Posterior cingulate gyrus (tissue), 11 donors: ENCODE measurements around the gene CSDE1.
A peak's percentile ranks its signal among the peaks of the same experiment; 100 is the strongest.

Source experiments
- DNase-seq, 10 donors: peaks; one replicate each; pipeline versions ENCODE4 v3.0.0 to v3.0.0-alpha.2; 2020 to 2021; ENCODE audit warnings: mixed read lengths in 3 of 10
- intact Hi-C: fragments of 100-400 bp; cut with DNase I; formaldehyde crosslinking; loops from one replicate; pipeline ENCODE4 v1.15.1; 2023

The CSDE1 gene

DNA sequence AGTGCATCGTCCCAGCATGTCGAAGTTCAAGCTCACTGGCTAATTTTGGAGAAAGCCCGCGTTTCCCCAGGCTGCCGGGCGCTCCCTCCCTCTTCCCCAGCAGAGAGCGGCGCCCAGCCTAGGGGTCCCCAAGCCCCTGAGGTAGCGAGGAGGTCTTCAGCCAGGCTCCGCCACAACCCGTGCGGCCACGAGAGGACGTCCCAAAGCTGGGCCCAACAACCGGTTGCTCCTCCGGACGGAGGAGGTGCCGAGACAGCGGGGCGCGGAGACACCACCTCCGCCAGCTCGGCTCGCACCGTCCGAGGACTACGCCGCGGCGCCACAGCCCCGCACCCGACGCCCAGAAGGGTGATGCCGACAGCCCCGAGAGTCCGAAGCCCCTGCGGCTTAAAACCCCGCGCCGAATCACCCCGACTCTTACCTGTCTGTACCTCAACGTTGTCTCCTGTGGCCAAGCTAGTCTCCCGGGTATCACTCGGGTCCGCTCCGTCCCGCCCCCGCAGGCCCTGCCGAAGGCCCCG is 88.2 kb downstream of the CSDE1 start, which contains the start of gene DENND2C:
TSS of gene DENND2C (minus strand) at position 488 of the 521 bp plus-strand sequence. CDS start 44,065 bp downstream, outside the sequence.
- peak in 1 of 10 donors; percentile 83 for DNase-seq
- intact Hi-C loops, result loop anchor here (10.0 kb wide), 1 partner anchor 85 kb away; the partner anchor contains the start of gene BCAS2

DNA sequence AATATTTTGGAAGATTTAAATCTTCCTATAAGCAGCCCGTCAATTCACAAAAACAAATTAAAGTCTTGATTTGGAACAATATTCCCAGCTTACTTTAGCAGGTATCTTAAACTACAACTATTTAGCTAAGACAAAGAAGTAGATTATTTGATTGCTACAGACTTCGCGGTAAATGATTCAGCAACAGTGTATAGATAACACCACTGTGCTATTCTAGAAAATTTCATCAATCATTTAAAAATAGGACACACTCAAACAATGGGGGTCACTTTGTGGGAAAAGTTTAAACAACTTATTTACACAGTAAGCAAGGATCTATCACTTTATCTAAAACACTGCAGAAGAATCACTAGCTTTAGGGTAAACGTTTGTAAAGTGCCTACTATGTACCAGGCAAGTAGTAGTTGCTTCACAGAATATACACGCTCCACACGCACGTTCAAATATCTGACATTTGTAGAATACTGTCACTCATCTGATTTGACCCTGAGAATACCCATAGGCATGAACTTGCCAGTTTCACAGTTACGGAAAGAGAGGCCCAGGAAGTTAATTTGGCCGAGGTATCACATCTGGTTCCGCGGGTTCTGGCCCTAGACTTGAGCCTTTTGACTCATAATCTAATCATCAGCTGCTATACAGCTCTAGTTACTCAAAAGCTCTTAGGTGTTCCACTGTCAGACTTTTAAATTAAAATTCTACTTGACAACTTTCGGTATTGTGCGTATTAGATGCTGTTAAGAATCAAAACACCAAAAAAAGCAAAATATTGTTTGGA is 88.8 kb downstream of the CSDE1 start:
- no peak for DNase-seq
- intact Hi-C loops, result no loop called here

DNA sequence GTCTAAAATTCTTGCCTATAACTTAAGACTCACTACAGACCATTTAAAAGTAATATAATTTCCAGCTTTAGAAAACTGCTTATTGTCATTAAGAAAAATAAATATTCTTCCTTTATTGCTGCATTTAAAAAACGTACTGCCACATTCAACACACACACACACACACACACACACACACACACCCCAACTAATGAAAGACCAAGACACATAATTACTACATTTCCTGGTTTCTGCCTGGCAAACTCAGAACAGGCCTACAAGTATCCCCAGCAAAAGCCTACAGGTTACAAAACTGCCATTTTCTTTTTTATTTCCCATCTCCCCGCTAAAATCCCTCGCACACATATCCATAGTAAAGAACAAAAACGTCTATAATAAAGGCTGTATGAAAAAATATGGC is 89.4 kb downstream of the CSDE1 start:
- DNase-seq, result no peak
- intact Hi-C loops, result no loop called here

DNA sequence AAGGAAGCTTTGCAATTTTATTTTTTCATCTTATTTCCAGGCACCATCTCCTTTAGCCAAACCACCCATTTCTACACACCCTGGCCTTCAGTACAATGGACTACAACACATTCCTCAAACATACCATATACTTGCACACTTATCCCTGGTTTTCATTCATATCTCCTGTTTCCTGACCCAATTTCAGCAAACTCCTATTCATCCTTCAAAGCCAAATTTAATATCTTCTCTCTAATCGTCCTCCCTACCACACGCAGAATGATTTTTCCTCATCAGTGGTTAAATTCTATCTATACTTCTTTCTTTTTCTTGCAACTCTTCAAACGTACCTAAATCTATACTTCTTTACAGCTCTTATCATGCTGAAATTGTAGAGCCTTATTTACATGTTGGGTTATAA is 90.8 kb downstream of the CSDE1 start:
- intact Hi-C loops, result no loop called here
- DNase-seq, result no peak
